ENCODE measurements around the gene LEP. TPM values are rescaled to one million over a fixed set of nuclear protein-coding genes. Genes with fewer than 3 reads are reported as not detected.

The LEP gene
- polyA plus RNA-seq, 1 donor = 0.01 TPM

GRCh38 chr7:128210590-128211570, 30.2 kb upstream of the LEP start:
- DNase-seq = no peak
- H3K27me3 ChIP-seq (ENCODE audit: control insufficient read depth, insufficient read depth, low read length) = peaks cover 45% of the 10 kb centered on the region
- 75% methylated on average over 3 of the region's 19 CpGs for WGBS (ENCODE audit: insufficient coverage, low lambda C conversion rate)

DNA sequence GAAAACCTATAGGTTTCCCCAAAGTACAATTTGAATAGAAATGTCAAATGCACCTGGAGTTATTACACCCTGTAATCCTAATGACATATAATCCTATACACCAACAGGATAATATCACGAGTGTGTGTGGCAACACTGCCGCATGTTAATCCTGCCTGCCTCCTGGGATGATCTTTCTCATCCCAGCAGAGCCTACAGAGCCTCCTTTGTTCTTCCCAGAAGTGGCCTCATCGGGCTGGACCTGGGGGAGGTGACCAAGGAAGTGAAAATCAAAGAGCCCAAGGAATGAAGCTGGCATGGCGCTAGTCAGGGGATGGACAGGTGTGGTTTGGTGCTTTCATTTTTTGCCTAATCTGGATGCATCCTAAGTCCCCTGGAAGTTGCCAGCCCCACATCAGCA, 29.5 kb upstream of the LEP start:
- H3K27ac ChIP-seq (ENCODE audit: low read length) = no peak overlapping the region
- DNase-seq = no peak
- H3K4me1 ChIP-seq (ENCODE audit: control insufficient read depth, insufficient read depth, low read length) = no peaks in the 10 kb centered on the region
- no peaks in the 10 kb centered on the region for H3K9me3 ChIP-seq (ENCODE audit: control insufficient read depth, low read depth, low read length)
- no peak overlapping the region for H3K4me3 ChIP-seq (ENCODE audit: low read length)
- no peaks in the 10 kb centered on the region for H3K36me3 ChIP-seq (ENCODE audit: control insufficient read depth, insufficient read depth, low read length)
- no CpG with 5 or more reads among the region's 4 CpGs for WGBS (ENCODE audit: insufficient coverage, low lambda C conversion rate)
- H3K27me3 ChIP-seq (ENCODE audit: control insufficient read depth, insufficient read depth, low read length) = peaks cover 42% of the 10 kb centered on the region

More at GRCh38 chr7:128210590-128211570, 30.2 kb upstream of the LEP start:
- Histone ChIP-seq H3K4me1 (ENCODE audit: control insufficient read depth, insufficient read depth, low read length) (no peaks in the 10 kb centered on the region), H3K9me3 (ENCODE audit: control insufficient read depth, low read depth, low read length) (no peaks in the 10 kb centered on the region), H3K36me3 (ENCODE audit: control insufficient read depth, insufficient read depth, low read length) (no peaks in the 10 kb centered on the region), H3K4me3 (ENCODE audit: low read length) (no peak overlapping the region), H3K27ac (ENCODE audit: low read length) (no peak overlapping the region)

DNA sequence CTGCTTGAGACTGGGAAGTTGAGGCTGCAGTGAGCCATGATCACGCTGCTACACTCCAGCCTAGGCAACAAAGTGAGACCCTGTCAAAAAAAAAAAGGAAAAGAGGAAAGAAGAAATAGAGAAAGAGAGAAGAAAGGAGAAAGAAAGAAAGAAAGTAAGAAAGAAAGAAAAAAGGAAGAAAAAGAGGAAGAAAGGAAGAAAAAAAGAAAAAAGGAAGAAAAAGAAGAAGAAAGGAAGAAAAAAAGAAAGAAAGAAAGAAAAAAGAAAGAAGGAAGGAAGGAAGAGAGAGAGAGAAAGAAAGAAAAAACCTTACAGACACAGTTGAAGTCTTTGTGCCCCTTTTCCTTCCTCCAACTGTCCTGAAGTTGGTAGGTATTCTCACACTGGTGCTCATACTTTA, 26.6 kb upstream of the LEP start:
- Histone ChIP-seq H3K4me1 (ENCODE audit: control insufficient read depth, insufficient read depth, low read length) (no peaks in the 10 kb centered on the region), H3K36me3 (ENCODE audit: control insufficient read depth, insufficient read depth, low read length) (no peaks in the 10 kb centered on the region), H3K9me3 (ENCODE audit: control insufficient read depth, low read depth, low read length) (no peaks in the 10 kb centered on the region), H3K27ac (ENCODE audit: low read length) (no peak overlapping the region), H3K4me3 (ENCODE audit: low read length) (no peak overlapping the region), H3K27me3 (ENCODE audit: control insufficient read depth, insufficient read depth, low read length) (peaks cover 30% of the 10 kb centered on the region)
- no peak for DNase-seq
- WGBS (ENCODE audit: insufficient coverage, low lambda C conversion rate) = 100% methylated on average over 1 of the region's 1 CpG

DNA sequence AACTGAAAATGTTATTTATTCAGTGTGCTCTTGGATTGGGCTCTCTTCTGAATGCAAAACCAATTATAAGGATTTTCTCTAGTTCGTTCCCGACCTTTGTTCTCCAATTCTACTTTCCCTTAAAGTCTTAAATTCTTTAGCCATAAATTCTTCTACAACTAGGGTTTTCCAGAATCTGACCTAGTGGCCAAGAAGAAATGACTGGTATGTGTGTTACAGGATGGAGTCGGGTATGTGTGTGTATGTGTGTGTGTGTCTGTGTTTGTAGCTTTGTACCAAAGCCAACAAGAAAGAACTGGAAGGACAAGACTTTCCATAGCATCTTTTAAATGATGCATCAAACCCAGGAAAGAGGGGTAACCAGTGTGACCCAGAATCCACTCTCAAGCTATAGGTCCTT, 25.8 kb upstream of the LEP start:
- H3K36me3 ChIP-seq (ENCODE audit: control insufficient read depth, insufficient read depth, low read length) = no peaks in the 10 kb centered on the region
- no peak for DNase-seq
- WGBS (ENCODE audit: insufficient coverage, low lambda C conversion rate) = no CpG with 5 or more reads among the region's 3 CpGs
- no peaks in the 10 kb centered on the region for H3K9me3 ChIP-seq (ENCODE audit: control insufficient read depth, low read depth, low read length)
- H3K27me3 ChIP-seq (ENCODE audit: control insufficient read depth, insufficient read depth, low read length) = peaks cover 32% of the 10 kb centered on the region
- no peak overlapping the region for H3K4me3 ChIP-seq (ENCODE audit: low read length)
- H3K27ac ChIP-seq (ENCODE audit: low read length) = no peak overlapping the region
- no peaks in the 10 kb centered on the region for H3K4me1 ChIP-seq (ENCODE audit: control insufficient read depth, insufficient read depth, low read length)

- Histone ChIP-seq H3K27ac (ENCODE audit: low read length) (no peak overlapping the region), H3K27me3 (ENCODE audit: control insufficient read depth, insufficient read depth, low read length) (peaks cover 33% of the 10 kb centered on the region), H3K9me3 (ENCODE audit: control insufficient read depth, low read depth, low read length) (no peaks in the 10 kb centered on the region), H3K36me3 (ENCODE audit: control insufficient read depth, insufficient read depth, low read length) (no peaks in the 10 kb centered on the region), H3K4me1 (ENCODE audit: control insufficient read depth, insufficient read depth, low read length) (no peaks in the 10 kb centered on the region), H3K4me3 (ENCODE audit: low read length) (no peak overlapping the region)
- no CpG with 5 or more reads among the region's 1 CpG for WGBS (ENCODE audit: insufficient coverage, low lambda C conversion rate)
- DNase-seq = no peak
Measured at GRCh38 chr7:128215739-128216138, 25.3 kb upstream of the LEP start.

DNA sequence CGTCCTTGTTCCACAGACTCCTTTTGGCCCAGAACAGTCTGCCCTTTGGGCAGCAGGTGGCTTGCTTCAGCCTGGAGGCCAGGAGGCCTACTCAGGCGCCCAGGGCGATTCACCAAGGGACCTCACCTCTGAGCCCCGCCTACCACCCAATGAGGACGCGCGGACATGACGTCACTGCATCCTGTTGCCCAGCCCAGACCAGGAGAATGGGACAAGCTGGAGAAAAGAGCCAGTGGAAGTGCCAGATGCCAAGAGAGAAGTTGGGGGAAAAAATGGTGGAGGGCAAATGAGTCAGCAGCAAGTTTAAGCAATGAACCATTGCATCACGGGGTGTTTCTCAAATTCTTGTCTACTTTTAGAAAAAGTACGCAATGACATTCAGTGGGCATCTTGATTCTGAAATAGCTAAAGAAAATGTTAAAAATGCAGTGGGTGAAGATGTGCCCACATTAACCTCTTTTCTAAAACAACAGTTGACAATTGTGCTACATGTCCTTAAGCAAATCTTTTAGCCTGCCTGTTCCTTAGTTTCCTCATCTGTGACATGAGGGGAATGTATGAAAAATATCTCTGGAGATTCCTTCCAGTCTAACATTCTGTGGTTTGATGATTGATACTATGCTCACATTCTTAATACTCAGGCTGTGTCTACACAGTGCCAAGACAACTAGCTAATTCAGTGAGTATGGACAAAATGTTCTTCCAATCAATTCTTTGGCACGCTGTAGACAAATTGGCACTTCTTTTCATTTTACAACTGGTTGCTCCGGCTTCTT, 23.9 kb upstream of the LEP start:
- peaks cover 22% of the 10 kb centered on the region for H3K27me3 ChIP-seq (ENCODE audit: control insufficient read depth, insufficient read depth, low read length)
- no peaks in the 10 kb centered on the region for H3K36me3 ChIP-seq (ENCODE audit: control insufficient read depth, insufficient read depth, low read length)
- WGBS (ENCODE audit: insufficient coverage, low lambda C conversion rate) = 100% methylated on average over 1 of the region's 12 CpGs
- no peaks in the 10 kb centered on the region for H3K4me1 ChIP-seq (ENCODE audit: control insufficient read depth, insufficient read depth, low read length)
- no peak overlapping the region for H3K4me3 ChIP-seq (ENCODE audit: low read length)
- no peaks in the 10 kb centered on the region for H3K9me3 ChIP-seq (ENCODE audit: control insufficient read depth, low read depth, low read length)
- no peak overlapping the region for H3K27ac ChIP-seq (ENCODE audit: low read length)
- no peak for DNase-seq

DNA sequence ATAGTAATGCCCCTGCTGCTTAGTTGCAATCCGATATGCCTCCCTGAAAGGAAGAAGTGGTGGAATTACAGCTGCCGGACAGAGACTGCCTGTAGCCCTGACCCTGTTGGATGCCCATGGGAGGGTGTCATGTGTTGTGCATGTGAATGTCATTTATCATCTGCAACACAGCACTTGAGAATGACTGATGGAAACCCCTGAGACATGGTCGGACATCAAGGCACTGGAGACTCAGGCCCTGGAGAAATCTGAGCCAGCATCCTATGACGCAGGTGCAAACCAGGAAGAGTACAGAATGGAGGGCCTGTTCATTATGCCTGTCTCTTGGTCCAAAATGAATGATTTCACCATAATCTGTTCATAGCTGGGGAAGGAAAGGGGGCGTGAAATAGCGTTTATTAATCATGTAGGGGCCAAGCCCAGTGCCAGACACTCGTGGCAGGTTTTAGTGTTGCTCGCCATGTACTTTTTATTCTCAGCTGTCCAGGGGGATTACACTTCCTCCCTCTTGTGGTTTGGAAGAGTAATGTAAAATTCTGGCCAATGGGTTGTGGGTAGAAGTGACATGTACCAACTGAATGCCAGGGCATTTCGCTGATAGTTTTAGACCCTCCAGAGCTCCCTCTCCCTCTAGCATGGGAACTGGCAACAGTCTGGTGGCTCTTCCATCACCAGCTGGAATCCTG, 23.0 kb upstream of the LEP start:
- no peak for DNase-seq
- no peaks in the 10 kb centered on the region for H3K36me3 ChIP-seq (ENCODE audit: control insufficient read depth, insufficient read depth, low read length)
- no peaks in the 10 kb centered on the region for H3K4me1 ChIP-seq (ENCODE audit: control insufficient read depth, insufficient read depth, low read length)
- no peaks in the 10 kb centered on the region for H3K9me3 ChIP-seq (ENCODE audit: control insufficient read depth, low read depth, low read length)
- WGBS (ENCODE audit: insufficient coverage, low lambda C conversion rate) = 80% methylated on average over 2 of the region's 9 CpGs
- H3K27me3 ChIP-seq (ENCODE audit: control insufficient read depth, insufficient read depth, low read length) = peaks cover 22% of the 10 kb centered on the region
- no peak overlapping the region for H3K27ac ChIP-seq (ENCODE audit: low read length)
- H3K4me3 ChIP-seq (ENCODE audit: low read length) = no peak overlapping the region

DNA sequence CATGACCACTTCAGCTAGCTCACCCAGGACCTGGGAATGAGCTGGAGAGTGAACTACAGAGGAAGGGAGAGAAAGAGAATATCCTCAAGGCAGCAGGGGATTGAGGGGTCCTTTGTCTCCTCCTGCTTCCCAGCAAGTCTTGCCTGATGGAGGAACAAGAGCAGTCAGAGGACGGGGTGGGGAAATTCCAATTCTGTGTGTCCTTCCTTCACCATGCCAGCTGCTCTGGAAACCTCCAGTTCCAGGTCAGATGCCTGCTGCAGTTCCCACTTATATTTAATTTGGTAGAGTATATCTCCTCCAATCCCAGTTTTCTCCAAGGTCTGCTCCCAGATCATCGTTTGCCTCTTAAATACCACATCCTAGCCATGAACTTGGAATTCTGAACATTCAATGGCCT, 21.4 kb upstream of the LEP start:
- no peak for DNase-seq
- Histone ChIP-seq H3K27ac (ENCODE audit: low read length) (no peak overlapping the region), H3K4me1 (ENCODE audit: control insufficient read depth, insufficient read depth, low read length) (no peaks in the 10 kb centered on the region), H3K36me3 (ENCODE audit: control insufficient read depth, insufficient read depth, low read length) (no peaks in the 10 kb centered on the region), H3K4me3 (ENCODE audit: low read length) (no peak overlapping the region), H3K9me3 (ENCODE audit: control insufficient read depth, low read depth, low read length) (no peaks in the 10 kb centered on the region), H3K27me3 (ENCODE audit: control insufficient read depth, insufficient read depth, low read length) (peaks cover 22% of the 10 kb centered on the region)
- no CpG with 5 or more reads among the region's 2 CpGs for WGBS (ENCODE audit: insufficient coverage, low lambda C conversion rate)

DNA sequence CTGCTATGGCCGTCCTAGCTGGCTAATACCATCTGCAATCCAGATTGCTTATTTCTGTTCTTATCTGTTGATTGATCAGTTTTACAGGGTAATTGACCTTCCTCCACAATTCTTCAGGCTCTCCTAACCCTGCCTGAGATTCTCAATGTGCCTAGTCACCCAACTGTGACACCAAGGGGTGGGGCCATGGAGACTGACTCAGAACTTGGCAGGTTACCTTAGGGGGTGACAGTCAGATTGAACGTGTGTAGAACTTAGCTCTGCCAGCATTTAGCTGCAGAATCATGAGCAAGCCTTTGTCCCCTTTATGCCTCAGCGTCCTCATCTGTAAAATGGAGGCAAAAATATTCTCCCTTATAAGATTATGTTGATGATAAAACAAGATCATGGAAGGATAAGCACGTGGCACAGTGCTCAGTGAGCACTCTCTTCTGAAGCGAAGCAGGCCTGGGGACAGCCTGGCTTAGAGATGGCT, 19.1 kb upstream of the LEP start:
- H3K4me3 ChIP-seq (ENCODE audit: low read length) = no peak overlapping the region
- WGBS (ENCODE audit: insufficient coverage, low lambda C conversion rate) = no CpG with 5 or more reads among the region's 5 CpGs
- no peaks in the 10 kb centered on the region for H3K9me3 ChIP-seq (ENCODE audit: control insufficient read depth, low read depth, low read length)
- no peak overlapping the region for H3K27ac ChIP-seq (ENCODE audit: low read length)
- DNase-seq = no peak
- no peaks in the 10 kb centered on the region for H3K36me3 ChIP-seq (ENCODE audit: control insufficient read depth, insufficient read depth, low read length)
- peaks cover 15% of the 10 kb centered on the region for H3K27me3 ChIP-seq (ENCODE audit: control insufficient read depth, insufficient read depth, low read length)
- no peaks in the 10 kb centered on the region for H3K4me1 ChIP-seq (ENCODE audit: control insufficient read depth, insufficient read depth, low read length)
